Activated CD4-positive, alpha-beta T cell treated with anti-CD3 and anti-CD28 coated beads, Interleukin-2, amount 50 U/mL, for 24 hours (primary cell): ENCODE data around the gene EXOC6B.
"Not testable (repeated sequence)": the region's sequence is repeated elsewhere in the genome, so short reads cannot be mapped to it uniquely, and the experiment has no call there.

Experiments
- DNase-seq, 2 donors: peaks; one replicate each; pipeline ENCODE4 v3.0.0-alpha.2; 2020; ENCODE audit warnings: low read depth in 1 of 2, low spot score in 1 of 2

The EXOC6B gene

DNA sequence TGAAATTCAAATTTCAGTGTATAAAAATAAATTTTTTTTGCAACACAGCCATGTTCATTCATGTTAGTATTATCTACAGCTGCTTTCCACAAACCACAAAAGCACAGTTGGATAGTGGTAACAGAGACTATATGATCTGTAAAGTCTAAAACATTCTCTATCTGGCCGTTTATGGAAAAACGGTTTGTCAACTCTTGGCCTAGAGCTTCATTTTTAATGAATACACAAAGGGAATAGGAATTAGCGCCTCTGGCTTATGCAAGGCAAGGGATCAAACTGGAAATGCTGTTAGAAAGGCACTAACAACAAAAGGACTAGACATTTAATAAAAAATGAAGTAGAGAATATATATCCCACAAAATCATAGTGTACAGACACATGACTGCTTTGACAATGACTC, 211.9 kb downstream of the EXOC6B start:
- no peak for DNase-seq

DNA sequence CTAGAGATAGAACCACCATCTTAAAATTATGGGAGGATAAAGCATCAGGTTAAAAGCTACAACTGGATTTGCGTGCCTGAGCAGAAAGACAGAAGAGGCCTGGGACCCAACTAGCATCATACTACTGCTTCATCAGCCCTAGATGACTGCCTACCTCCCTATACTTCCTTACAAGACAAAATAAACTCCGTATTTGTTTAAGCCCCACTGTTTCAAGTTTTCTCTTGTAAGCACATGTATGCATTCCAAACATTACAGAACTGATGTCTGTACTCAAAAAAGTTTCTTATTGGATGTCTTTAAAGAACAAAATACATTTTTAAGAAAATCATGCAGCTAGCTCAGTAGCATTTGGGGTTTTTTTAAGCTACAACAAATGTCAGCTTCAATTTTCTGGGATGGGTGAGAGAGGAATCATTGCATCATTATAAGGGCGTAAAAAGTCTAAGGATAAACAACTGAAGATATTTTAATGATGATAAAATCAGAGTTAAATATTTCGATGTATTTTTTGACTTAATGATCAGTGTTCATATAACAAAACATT, 213.1 kb downstream of the EXOC6B start:
- no peak for DNase-seq

DNA sequence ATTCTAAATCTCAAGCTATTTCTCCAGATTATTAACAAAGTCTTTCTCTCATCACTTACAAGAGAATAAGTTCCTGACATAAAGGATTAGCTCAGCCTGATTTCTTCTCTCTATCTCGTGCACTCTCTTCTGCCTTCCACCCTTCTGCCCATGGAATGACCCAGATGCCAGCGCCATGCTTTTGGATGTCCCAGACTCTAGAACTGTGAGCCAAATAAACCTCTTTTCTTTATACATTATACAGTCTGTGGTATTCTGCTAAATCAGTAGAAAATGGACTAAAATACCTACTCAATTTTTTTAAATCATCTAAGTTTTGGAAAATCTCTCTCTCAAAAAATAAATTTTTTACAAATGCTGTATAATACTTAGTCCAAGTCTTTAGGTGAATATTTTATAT, 218.6 kb downstream of the EXOC6B start:
- DNase-seq = no peak

DNA sequence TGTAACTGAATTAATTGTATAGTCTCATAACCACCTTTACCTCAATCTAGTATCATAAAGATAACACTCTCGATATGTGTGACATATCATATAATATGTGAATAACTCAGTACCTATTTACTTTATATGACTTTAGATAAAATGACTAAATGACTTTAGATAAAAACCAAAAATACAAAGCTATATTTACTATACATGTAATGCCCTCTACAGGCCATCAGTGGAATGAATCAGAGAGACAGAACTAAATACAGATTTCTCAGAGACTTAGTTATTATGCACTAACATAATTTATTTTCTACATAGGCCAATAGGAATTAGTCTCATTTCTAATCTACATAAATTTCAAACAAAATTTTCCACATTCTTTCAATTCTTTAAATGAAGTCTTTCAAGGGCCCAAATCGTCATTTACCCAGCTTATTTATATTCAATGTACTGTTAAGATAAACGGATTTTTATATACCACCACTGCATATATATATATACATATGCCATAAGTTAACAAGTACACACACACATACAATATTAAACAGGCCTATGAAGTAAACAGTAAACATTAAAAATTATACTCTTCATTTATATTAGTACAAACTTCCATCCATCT, 219.9 kb downstream of the EXOC6B start:
- no peak for DNase-seq

DNA sequence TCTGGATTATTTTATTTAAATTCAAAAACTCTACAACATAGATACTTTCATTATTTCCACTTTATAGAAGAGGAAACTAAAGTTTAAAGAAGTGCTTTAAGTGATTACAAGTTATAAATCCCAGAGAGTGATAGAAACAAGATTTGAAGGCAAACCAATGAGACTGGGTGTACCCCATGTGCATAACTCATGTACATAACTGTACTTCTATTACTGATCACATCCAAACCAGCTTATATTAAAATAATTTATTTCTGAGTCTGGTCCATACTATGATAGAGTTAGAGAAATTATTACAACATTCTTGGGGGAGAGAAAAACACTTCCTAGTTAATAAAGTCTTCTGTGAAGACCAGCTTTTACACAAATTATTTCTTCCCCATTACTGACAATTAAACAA, 221.4 kb downstream of the EXOC6B start:
- DNase-seq = no peak

DNA sequence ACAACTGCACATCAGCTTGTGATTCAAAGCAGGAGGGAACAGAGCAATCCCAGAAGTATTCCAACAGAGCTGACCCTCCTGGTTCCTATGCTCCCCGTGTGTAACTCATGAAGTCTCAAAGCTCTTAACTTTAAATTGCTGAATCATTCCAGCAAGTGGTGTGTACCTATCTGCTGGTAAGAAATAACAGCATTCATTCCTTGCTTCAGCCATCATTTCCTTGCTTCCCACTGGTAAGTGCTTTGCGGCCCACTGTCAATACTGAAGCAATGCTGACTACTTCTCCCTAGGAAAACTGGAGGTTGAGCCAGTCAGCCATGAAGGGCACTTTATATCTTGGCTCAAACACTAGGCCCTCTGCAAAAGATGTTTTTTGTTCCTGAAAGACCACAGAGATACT, 222.4 kb downstream of the EXOC6B start:
- no peak for DNase-seq

DNA sequence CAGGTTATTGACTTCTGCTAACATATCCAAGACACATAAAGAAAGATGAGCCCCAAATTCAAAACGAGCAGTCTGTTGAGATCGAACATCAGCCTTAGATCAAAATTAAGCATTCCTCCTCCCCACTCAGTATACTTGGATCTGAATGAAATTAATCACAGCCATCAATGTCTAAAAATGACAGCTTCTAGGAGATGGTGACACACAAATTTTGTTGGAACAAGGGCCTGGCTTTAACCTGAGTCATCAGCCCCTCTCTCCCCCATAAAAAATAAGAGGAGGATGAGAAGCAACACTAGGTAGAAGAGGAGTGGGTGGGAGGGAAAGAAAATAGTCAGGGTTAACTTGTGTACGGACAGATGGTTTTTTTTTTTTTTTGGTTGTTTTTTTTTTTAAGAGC, 223.1 kb downstream of the EXOC6B start:
- no peak for DNase-seq

DNA sequence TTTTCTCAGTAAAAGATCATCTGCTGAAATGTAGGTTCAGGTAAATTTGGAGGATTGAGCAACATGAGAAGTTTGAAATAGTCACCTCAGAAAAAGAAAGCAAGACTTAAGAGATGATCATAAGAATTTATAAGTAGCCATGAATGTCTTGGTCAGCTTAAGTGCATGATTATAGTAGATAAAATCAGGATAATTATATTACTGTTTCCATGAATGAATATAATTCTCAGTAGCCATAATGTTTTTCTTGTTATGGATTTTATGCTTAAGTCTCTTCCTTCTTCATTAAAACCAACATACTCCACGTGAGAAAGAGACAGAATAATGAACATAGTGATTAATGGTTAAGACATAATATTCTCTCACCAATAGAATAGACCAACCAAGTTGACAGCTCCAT, 223.7 kb downstream of the EXOC6B start:
- DNase-seq = no peak

DNA sequence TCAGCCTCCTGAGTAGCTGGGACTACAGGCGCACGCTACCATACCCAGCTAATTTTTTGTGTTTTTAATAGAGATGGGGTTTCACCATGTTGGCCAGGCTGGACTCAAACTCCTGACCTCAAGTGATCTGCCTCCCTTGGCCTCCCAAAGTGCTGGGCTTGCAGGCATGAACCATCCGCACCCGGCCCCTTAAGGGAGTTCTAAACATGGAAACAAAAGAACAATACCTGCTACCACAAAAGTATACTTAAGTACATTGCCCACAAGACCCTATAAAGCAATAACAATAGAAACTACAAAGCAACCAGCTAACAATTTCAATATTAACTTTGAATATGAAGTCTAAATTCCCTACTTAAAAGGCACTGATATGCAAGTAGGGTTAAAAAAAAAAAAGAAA, 242.0 kb downstream of the EXOC6B start:
- DNase-seq = not testable (repeated sequence)

DNA sequence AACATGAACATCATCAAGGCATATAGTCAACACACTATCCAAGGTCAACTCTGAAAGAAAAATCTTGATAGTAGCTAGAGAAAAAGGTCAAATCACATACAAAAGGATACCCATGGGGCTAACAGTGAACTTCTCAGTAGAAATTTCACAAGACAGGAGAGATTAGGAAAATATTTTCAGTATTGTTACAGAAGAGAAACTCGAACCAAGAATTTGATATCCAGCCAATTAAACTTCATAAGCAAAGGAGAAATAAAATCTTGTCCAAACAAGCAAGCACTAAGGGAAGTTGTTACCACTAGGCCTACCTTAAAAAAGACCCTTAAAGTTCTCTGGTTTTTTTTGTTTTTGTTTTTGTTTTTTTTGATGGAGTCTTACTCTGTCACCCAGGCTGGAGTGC, 242.5 kb downstream of the EXOC6B start:
- no peak for DNase-seq

DNA sequence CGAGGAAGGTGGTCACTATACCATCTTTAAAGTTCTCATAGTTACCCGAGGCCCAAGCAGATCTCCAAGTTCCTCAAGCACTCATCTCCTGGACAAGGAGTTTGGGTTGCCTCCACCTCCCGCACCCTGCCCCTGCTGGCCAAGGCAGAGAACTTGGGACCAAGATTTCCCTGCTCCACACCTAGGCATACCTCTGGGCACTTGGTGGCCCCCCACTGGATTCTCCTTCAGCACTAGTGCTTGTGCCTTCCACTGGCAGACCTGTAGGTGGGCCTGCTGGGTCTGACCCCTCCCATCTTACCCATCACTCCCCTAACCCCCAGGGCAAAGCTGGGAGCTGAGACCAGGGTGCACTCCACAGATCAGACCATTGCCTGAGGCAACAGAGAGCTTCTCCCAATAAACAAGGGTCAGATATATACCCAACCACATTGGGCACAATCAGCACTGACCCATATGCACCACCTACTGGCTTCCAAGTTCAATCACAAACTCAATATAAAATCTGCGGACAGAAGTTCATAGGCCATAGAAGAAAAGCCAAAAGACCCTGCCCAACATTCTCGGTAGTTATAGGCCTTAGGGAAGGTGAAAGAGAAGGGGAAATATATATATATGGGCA, 244.2 kb downstream of the EXOC6B start:
- DNase-seq = no peak

DNA sequence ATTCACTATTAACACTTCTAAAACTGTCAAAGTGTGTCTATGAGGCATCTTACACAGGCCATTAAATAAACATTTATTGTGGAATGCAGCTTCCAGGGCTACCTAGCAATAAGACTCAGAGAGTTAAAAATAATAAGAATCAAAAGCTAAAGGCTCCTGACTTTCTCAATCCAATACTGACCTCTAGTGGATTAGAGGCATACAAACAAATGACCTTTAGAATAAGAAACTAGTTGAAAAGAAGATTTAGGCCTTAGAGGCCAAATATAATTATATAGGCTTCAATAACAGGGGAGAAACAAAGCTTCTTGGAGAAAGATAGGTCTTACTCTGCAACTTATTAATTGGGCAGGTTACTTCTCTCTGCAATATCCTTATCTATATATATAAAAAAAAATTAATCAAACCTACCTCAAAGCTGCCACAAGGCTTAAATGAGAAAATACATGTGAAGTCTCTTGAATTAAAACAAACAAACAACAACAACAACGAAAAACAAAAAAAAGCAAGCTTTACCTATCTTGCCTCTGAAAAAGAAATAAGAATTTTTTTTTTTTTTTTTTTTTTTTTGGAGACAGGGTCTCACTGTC, 246.1 kb downstream of the EXOC6B start:
- DNase-seq = no peak

DNA sequence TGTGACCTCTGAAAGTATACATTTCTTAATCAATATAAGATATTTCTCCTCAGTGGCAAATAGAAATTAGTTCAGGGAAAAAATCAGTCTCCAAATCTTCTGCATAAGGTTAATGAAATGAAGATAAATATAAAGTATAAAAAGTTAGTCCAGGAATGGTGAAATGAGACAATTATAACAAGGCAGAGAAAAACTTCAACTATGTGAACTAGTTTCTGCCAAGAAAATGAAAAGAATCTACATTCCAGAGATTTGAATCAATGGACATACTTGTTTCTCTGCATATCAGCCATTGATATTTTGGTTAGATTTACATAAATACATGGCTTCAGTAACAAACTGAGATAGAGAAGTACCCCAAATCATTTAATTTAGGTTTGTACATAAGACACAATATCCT, 249.0 kb downstream of the EXOC6B start:
- no peak for DNase-seq

DNA sequence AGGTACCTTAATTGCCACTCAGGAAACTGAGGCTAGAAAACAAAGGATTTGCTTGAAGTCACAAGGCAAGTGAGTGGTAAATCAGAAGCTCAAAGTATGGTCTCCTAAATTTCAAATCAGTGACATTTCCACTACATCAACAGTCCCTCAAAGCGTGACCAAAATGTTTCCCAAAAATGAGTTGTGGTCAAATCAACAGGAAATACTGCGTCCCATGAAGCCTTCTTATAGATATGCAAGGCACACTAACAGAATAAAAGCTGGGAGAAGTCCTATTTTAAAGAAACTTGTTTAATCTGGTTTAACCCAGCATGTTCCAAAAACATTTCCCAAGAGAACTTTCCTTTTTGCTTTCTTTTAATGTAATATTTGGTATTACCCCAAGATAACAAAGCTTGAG, 249.4 kb downstream of the EXOC6B start:
- DNase-seq = no peak

DNA sequence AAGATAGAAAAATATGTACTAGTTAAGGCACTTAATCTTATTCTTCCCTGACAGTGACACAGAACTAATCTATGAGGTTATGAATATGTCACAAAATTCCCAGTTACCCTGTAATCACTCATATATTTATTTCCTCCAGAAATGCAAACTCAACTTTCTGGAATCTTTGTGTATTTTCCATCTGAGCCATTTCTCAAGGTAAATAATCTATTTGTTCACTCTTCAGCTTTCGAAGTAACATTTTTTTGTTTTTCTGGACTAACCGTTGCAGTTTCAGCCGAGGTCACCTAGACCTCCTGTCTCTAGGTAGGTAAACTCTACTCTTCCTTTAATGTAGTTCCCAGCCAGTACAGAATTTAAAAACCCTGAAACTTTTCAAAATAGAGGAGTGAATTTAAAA, 250.9 kb downstream of the EXOC6B start:
- no peak for DNase-seq

DNA sequence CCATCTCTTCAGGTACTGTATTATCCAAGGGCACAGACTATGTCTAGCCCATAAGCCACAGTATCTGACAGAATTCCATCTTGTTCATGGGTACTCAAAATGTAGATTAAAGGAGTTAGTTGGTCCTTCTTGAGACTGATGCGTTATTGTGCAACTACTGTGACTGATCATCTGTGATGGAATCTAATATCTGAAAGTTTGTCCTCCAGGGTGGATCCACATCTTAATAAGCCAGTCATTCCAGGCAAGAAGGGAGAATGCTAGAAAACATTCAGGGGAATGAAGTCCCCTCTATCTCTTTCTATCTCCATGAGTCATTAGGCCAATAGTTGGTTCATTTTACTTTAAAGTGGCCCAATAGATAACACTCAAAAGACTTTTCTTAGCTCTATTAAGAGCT, 252.6 kb downstream of the EXOC6B start:
- no peak for DNase-seq

DNA sequence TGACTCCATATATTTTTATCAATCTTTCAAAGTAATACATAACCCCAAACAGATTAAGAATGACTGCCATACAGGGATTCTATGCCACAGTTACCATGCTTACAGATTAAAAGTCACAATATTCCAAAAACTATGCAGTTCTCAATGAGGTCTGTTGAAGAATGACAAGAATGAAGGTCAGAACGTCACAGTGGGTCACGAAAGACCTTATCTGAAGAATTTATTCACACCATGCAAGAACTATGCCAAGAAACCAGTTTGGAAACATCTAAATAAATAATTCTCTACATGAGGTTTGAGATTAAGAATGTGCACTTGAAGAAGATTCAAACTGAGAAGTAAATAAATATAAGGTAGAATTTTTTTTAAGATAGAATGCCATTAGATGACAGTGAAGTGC, 253.3 kb downstream of the EXOC6B start:
- DNase-seq = no peak

DNA sequence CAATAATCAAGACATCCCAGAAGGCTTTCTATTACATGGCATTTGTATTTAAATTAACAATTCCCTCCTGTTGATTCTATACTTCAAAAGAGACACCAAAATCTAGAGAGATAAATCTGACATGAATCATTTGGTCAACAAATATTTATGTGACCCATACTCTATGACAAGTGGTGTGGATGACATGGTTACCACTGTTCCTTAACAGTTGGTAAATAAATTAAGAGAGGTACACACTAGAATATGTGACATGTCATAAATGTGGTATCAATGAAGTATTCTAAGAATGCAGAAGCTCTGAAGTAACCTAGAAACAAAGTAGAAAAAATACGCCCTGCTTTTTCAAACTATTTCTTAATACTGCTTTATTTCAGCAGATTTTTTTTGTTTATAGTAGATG, 255.4 kb downstream of the EXOC6B start:
- no peak for DNase-seq

DNA sequence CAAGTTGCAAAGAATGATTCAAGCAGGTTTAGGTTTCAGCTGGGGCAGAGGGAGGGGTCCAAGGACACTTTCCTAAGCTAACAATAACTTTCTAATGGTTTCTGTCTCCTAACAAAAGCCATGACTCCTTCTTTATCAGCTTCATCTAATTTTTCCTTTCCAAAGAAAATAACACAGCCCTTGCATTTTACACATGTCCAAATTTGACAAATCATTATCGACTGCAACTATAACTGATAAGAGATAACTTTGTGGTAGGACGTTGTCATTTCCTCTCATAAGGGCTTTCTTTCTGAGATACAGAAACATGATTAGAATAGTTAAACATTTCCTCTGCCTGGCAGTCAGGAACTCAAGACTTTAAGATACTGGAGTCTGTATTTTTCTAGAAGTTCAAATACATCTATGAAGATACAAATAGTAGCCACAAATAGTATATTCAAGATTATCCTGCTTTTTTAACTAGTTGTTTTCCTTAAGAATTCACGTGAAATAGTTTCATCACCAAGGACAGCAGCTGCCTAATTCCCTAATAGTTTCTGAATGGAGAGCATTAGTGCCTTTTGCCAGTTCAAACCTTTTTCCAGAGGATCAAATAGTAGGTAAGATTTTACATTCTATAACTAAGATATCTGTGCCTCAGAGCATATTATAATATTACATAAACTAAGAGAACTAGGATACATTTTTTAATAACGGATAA, 263.2 kb downstream of the EXOC6B start:
- DNase-seq = no peak

DNA sequence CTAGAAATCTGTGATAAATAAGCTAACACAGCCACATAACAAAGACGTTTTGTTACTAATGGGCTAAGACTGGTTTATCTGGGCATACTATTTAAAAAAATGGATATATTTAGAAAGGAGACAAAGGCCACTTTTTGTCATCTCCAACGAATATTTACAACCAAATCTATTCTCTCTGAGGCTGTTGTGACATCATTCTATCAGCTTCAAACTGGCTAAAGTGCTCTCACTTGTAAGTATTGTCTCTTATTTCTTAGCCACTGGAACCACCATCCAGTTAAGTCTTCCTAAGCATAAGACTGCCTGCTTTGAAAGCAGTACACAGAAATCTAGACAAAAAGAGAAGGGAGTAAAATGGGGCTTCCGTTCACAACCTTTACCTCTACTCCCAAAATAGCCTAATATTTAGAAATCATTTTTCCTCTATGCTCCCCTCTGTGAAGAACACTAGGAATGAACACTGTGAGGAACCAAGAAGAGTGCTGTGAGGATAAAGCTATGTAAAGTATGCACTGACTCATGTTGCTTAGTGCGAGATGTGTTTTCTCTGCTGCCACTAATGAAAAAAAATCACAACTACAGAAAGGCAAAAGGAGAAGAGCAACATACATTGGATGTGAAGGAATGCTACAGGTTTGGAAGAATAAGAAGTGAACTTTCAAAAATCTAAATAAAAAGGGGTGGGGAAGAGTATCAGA, 264.1 kb downstream of the EXOC6B start:
- DNase-seq = no peak

DNA sequence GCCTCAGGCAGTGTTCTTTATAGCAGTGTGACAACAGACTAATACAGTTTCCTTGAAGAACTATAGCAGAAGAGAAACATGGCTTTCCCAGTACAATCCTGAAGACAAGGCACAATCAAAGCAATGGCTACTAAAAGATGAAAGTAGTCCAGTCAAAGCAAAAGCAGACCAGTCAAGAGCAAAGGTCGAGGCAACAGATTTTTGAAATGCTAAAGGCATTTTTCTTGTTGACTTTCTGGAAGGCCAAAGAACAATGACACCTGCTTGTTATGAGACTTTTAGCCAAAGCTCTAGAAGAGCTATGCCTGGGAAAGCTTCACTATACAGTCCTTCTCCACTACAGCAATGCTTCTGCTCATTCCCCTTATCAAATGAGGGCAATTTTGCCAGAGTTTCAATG, 269.9 kb downstream of the EXOC6B start:
- DNase-seq = no peak

DNA sequence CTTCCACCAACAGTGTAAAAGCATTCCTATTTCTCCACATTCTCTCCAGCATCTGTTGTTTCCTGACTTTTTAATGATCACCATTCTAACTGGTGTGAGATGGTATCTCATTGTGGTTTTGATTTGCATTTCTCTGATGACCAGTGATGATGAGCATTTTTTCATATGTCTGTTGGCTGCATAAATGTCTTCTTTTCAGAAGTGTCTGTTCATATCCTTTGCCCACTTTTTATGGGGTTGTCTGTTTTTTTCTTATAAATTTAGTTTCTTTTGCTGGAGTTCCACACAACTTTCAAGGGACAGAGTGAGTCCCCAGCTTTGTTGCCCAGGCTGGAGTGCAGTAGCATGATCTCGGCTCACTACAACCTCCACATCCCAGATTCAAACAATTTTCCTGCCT, 270.5 kb downstream of the EXOC6B start:
- DNase-seq = not testable (repeated sequence)
